Renal cortical epithelial cell (primary cell): ENCODE data around the gene SURF4. TPM values are rescaled to one million over a fixed set of nuclear protein-coding genes. Genes with fewer than 3 reads are reported as not detected.
"Not testable (repeated sequence)": the region's sequence is repeated elsewhere in the genome, so short reads cannot be mapped to it uniquely, and the experiment has no call there.

ENCODE experiments used
- DNase-seq: peaks from one replicate; pipeline ENCODE4 v3.0.0-alpha.2; 2011; ENCODE audit warnings: low read depth
- total RNA-seq: library from RNA; depleted of rRNA; stranded (reverse); fragments of >200 nt; gene quantifications from 2 replicates; pipeline ENCODE4 v1.2.3, GENCODE V29; 2014

SURF4 gene
- total RNA-seq, 1 donor from 2014 or later, result 284 TPM

- no peak for DNase-seq
These were observed 22.0 kb upstream of the SURF4 start for GRCh38 chr9:133397895-133398294.

- no peak for DNase-seq
These were observed 21.5 kb upstream of the SURF4 start for GRCh38 chr9:133397370-133397769.

- no peak for DNase-seq
These were observed 21.1 kb upstream of the SURF4 start for GRCh38 chr9:133396952-133397351.

- DNase-seq, result no peak
These were observed 18.9 kb upstream of the SURF4 start for GRCh38 chr9:133394687-133395271.

- DNase-seq, result no peak
These were observed 17.5 kb upstream of the SURF4 start for GRCh38 chr9:133393399-133393798.

GRCh38 chr9:133392308-133392707, 16.4 kb upstream of the SURF4 start:
- not testable (repeated sequence) for DNase-seq

- not testable (repeated sequence) for DNase-seq
These were observed 15.6 kb upstream of the SURF4 start for GRCh38 chr9:133391449-133391848.

GRCh38 chr9:133390713-133391112, 14.9 kb upstream of the SURF4 start:
- no peak for DNase-seq

- no peak for DNase-seq
These were observed 13.7 kb upstream of the SURF4 start for GRCh38 chr9:133389562-133389961.

- DNase-seq, result no peak
These were observed 13.2 kb upstream of the SURF4 start for GRCh38 chr9:133389025-133389557.

- DNase-seq, result peak; percentile 43
These were observed 11.8 kb upstream of the SURF4 start for GRCh38 chr9:133387680-133388079.

GRCh38 chr9:133386338-133386737, 10.5 kb upstream of the SURF4 start:
- DNase-seq, result no peak

- no peak for DNase-seq
These were observed 9.6 kb upstream of the SURF4 start for GRCh38 chr9:133385452-133385851.

GRCh38 chr9:133384736-133385321, 9.0 kb upstream of the SURF4 start:
- DNase-seq, result no peak

- no peak for DNase-seq
These were observed 7.6 kb upstream of the SURF4 start for GRCh38 chr9:133383438-133383837.

- no peak for DNase-seq
These were observed 6.8 kb upstream of the SURF4 start for GRCh38 chr9:133382507-133383141.

- no peak for DNase-seq
These were observed 4.9 kb upstream of the SURF4 start for GRCh38 chr9:133380734-133381133.

- DNase-seq, result no peak
These were observed 3.6 kb upstream of the SURF4 start for GRCh38 chr9:133379153-133380086.

- DNase-seq, result no peak
These were observed 2.6 kb upstream of the SURF4 start for GRCh38 chr9:133378408-133378962.

- no peak for DNase-seq
These were observed 1.9 kb upstream of the SURF4 start for GRCh38 chr9:133377721-133378216.

- DNase-seq, result not testable (repeated sequence)
These were observed 1.4 kb upstream of the SURF4 start for GRCh38 chr9:133377280-133377679.
